Measurements from ENCODE around the gene CHTOP. TPM values are rescaled to one million over a fixed set of nuclear protein-coding genes. Genes with fewer than 3 reads are reported as not detected.

The CHTOP gene
- polyA plus RNA-seq, 1 of the 3 experiments (the other 2 are of a cell fraction) = 84.9 TPM

DNA sequence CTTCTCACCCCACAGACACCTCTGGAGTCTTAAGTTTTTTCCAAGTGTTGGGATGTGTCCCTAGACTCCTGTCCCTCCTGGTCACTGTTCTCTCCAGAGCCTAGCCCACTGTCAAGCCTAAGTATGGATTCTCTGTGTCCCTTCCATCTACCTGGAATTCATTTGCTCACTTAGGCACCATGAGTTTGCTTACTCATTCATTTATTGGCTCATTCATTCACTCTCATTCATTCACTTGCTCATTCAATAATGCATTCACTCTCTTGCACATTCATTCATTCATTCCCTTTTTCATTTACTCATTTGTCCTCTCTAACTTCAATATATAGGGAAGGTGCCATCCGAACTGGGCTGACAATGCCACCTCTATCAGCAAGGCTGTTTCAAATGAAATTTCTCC is 22.5 kb upstream of the CHTOP start:
- POLR2A ChIA-PET = no interaction called here
- TF ChIP-seq, protein P1, sequence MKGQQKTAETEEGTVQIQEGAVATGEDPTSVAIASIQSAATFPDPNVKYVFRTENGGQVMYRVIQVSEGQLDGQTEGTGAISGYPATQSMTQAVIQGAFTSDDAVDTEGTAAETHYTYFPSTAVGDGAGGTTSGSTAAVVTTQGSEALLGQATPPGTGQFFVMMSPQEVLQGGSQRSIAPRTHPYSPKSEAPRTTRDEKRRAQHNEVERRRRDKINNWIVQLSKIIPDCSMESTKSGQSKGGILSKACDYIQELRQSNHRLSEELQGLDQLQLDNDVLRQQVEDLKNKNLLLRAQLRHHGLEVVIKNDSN (IDR thresholded peaks at IDR 0.05; ENCODE audit: borderline replicate concordance, low read depth) = no peak
- TF ChIP-seq, protein P2, sequence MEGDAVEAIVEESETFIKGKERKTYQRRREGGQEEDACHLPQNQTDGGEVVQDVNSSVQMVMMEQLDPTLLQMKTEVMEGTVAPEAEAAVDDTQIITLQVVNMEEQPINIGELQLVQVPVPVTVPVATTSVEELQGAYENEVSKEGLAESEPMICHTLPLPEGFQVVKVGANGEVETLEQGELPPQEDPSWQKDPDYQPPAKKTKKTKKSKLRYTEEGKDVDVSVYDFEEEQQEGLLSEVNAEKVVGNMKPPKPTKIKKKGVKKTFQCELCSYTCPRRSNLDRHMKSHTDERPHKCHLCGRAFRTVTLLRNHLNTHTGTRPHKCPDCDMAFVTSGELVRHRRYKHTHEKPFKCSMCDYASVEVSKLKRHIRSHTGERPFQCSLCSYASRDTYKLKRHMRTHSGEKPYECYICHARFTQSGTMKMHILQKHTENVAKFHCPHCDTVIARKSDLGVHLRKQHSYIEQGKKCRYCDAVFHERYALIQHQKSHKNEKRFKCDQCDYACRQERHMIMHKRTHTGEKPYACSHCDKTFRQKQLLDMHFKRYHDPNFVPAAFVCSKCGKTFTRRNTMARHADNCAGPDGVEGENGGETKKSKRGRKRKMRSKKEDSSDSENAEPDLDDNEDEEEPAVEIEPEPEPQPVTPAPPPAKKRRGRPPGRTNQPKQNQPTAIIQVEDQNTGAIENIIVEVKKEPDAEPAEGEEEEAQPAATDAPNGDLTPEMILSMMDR (IDR thresholded peaks at IDR 0.05) = no peak
- TF ChIP-seq MXI1 (IDR thresholded peaks at IDR 0.05; ENCODE audit: low read depth, low read length) (no peak), SMC3 (IDR thresholded peaks at IDR 0.05; ENCODE audit: low read depth, low read length) (no peak), YY1 (IDR thresholded peaks at IDR 0.05; ENCODE audit: low read depth) (no peak), EP300 (IDR thresholded peaks at IDR 0.05; ENCODE audit: borderline replicate concordance in 1 of 2, low read depth in 1 of 2, low read length in 1 of 2) (no peak), SIN3A (IDR thresholded peaks at IDR 0.05; ENCODE audit: borderline replicate concordance, low read depth, low read length) (no peak), NFIC (IDR thresholded peaks at IDR 0.05; ENCODE audit: borderline replicate concordance) (no peak), NRF1 (IDR thresholded peaks at IDR 0.05; ENCODE audit: low read depth, low read length) (no peak), RAD21 (IDR thresholded peaks at IDR 0.05; ENCODE audit: low read length) (no peak), TAF1 (IDR thresholded peaks at IDR 0.05; ENCODE audit: borderline replicate concordance, low read depth, low read length) (no peak)
- TF ChIP-seq, protein P3, sequence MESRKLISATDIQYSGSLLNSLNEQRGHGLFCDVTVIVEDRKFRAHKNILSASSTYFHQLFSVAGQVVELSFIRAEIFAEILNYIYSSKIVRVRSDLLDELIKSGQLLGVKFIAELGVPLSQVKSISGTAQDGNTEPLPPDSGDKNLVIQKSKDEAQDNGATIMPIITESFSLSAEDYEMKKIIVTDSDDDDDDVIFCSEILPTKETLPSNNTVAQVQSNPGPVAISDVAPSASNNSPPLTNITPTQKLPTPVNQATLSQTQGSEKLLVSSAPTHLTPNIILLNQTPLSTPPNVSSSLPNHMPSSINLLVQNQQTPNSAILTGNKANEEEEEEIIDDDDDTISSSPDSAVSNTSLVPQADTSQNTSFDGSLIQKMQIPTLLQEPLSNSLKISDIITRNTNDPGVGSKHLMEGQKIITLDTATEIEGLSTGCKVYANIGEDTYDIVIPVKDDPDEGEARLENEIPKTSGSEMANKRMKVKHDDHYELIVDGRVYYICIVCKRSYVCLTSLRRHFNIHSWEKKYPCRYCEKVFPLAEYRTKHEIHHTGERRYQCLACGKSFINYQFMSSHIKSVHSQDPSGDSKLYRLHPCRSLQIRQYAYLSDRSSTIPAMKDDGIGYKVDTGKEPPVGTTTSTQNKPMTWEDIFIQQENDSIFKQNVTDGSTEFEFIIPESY (IDR thresholded peaks at IDR 0.05; ENCODE audit: borderline replicate concordance, low read depth) = no peak
- CTCF ChIA-PET = interaction anchor here (1.4 to 3.5 kb wide), 3 partner anchors 8 to 40 kb away, joined by 5 to 11 read pairs (median 10); no protein-coding TSS in a partner anchor
- Histone ChIP-seq H3K9ac (no peak overlapping the region), H3K4me1 (ENCODE audit: control insufficient read depth in 1 of 2, insufficient read depth in 2 of 2, low read depth in 1 of 2, low read length in 1 of 2) (peaks cover 15 to 23% of the 10 kb centered on the region in 2 experiments; a peak in 3 of 4 replicates), H3K9me3 (no peaks in the 10 kb centered on the region), H3K36me3 (replicated peaks in 1 of 2; ENCODE audit: control insufficient read depth in 1 of 2, insufficient read depth in 2 of 2, low read length in 1 of 2) (peaks cover 13 to 15% of the 10 kb centered on the region in 2 experiments), H3F3A (replicated peaks; ENCODE audit: insufficient read depth) (peaks cover 19% of the 10 kb centered on the region), H3K4me2 (peak overlapping the region; percentile 67), H3K27ac (ENCODE audit: low read depth in 2 of 2, low read length in 1 of 2) (no peak overlapping the region), H3K4me3 (ENCODE audit: low read depth in 2 of 2, low read length in 1 of 2) (peak overlapping the region; percentile 49 to 51; a peak in 2 of 4 replicates), H2AFZ (ENCODE audit: low read depth) (no peak overlapping the region), H3K9me2 (no peaks in the 10 kb centered on the region), H4K20me1 (ENCODE audit: insufficient read depth) (no peaks in the 10 kb centered on the region), H3K27me3 (ENCODE audit: insufficient read depth) (no peaks in the 10 kb centered on the region), H3K79me2 (ENCODE audit: insufficient read depth) (peaks cover 51% of the 10 kb centered on the region)
- WGBS (ENCODE audit: low lambda C conversion rate) = 83% methylated on average over 1 of the region's 1 CpG
- DNase-seq = no peak
